Natural killer cell (primary cell): ENCODE data around the gene CA10. TPM values are rescaled to one million over a fixed set of nuclear protein-coding genes. Genes with fewer than 3 reads are reported as not detected.

Experiments used
- ATAC-seq, 3 donors: fragments of 150-1000 bp in 2 of 3; fragments of 200-7000 bp in 1 of 3; cut with Tn5 transposase; 1 replicate in 1 of 3; 2 replicates in 2 of 3; pipeline ENCODE4 v1.10.0; 2021; ENCODE audit warnings: mild to moderate bottlenecking in 2 of 3, moderate library complexity in 2 of 3
- DNase-seq, 2 donors: peaks; one replicate each; pipeline versions ENCODE4 v3.0.0 to v3.0.0-alpha.2; 2013 to 2021; ENCODE audit warnings: mixed read lengths in 1 of 2
- H3K27ac ChIP-seq: one replicate; pipeline ENCODE4 v1.5.1; 2013; ENCODE audit warnings: mild to moderate bottlenecking, low read length
- H3K27me3 ChIP-seq: one replicate; pipeline ENCODE4 v1.6.1; 2013; ENCODE audit warnings: low read length; ENCODE audit not compliant: control insufficient read depth, insufficient read depth
- H3K36me3 ChIP-seq: one replicate; pipeline ENCODE4 v1.6.1; 2013; ENCODE audit warnings: low read length; ENCODE audit not compliant: control insufficient read depth, insufficient read depth
- H3K4me1 ChIP-seq: one replicate; pipeline ENCODE4 v1.6.1; 2013; ENCODE audit warnings: low read length; ENCODE audit not compliant: control insufficient read depth, insufficient read depth
- H3K4me3 ChIP-seq: one replicate; pipeline ENCODE4 v1.5.1; 2013; ENCODE audit warnings: low read length
- H3K9me3 ChIP-seq: one replicate; pipeline ENCODE4 v1.6.1; 2013; ENCODE audit warnings: low read length; ENCODE audit not compliant: control insufficient read depth, insufficient read depth
- H3K27ac Mint-ChIP-seq, 2 donors: one replicate each; pipeline ENCODE4 v1.8.0; 2022; ENCODE audit warnings: mild to moderate bottlenecking in 2 of 2, mixed read lengths in 2 of 2, moderate library complexity in 1 of 2
- H3K27me3 Mint-ChIP-seq, 2 donors: one replicate each; pipeline ENCODE4 v1.8.0; 2022; ENCODE audit warnings: low read depth in 2 of 2, mixed read lengths in 2 of 2
- H3K36me3 Mint-ChIP-seq: one replicate; pipeline ENCODE4 v1.8.0; 2022; ENCODE audit warnings: mixed read lengths
- H3K4me1 Mint-ChIP-seq, 2 donors: one replicate each; pipeline ENCODE4 v1.8.0; 2022; ENCODE audit warnings: mixed read lengths in 2 of 2
- H3K4me3 Mint-ChIP-seq: one replicate; pipeline ENCODE4 v1.8.0; 2022; ENCODE audit warnings: mild to moderate bottlenecking, moderate library complexity, mixed read lengths
- H3K9me3 Mint-ChIP-seq, 2 donors: one replicate each; pipeline ENCODE4 v1.8.0; 2022; ENCODE audit warnings: mixed read lengths in 2 of 2
- CTCF ChIP-seq: fragments of 200-600 bp; IDR thresholded peaks from one replicate; pipeline ENCODE4 v1.8.0; 2022; ENCODE audit warnings: antibody characterized with exemption
- WGBS: methylation state at CpG from one replicate; pipeline ENCODE4 v1.1.7; 2013; ENCODE audit warnings: missing lambda C conversion rate; ENCODE audit not compliant: insufficient coverage; 5-methylcytosine and 5-hydroxymethylcytosine counted together
- intact Hi-C: fragments of 100-400 bp; cut with micrococcal nuclease; formaldehyde crosslinking; loops from one replicate; pipeline ENCODE4 v1.14.2; 2022
- total RNA-seq, 4 donors: library from RNA; stranded (reverse); fragments of 120-200 nt in 1 of 4; gene quantifications; one replicate each; pipeline versions ENCODE4 v1.2.3 to v1.2.4, GENCODE V29; 2013 to 2022

CA10 gene
- total RNA-seq, 3 donors from 2014 or later (not counting 1 experiment from before 2014, with no cell fraction given) = not detected

GRCh38 chr17:51640108-51640622 lies 518.3 kb downstream of the CA10 start:
- DNase-seq = peak in 1 of 2 donors; percentile 41
- Mint-ChIP-seq H3K4me1 (no peaks in the 10 kb centered on the region), H3K36me3 (no peaks in the 10 kb centered on the region), H3K4me3 (no peak overlapping the region), H3K27me3 (peaks cover 9% of the 10 kb centered on the region in 2 donors), H3K9me3 (no peaks in the 10 kb centered on the region), H3K27ac (no peak overlapping the region)
- Histone ChIP-seq H3K27me3 (no peaks in the 10 kb centered on the region), H3K9me3 (no peaks in the 10 kb centered on the region), H3K27ac (no peak overlapping the region), H3K4me1 (no peaks in the 10 kb centered on the region), H3K36me3 (no peaks in the 10 kb centered on the region), H3K4me3 (no peak overlapping the region)
- no peak for TF ChIP-seq CTCF
- ATAC-seq = no peak
- WGBS = 42% methylated on average over 4 of the region's 4 CpGs
- intact Hi-C loops = no loop called here

GRCh38 chr17:51638971-51639370 lies 519.5 kb downstream of the CA10 start:
- intact Hi-C loops = no loop called here
- H3K27me3 Mint-ChIP-seq = peaks cover 1 to 6% of the 10 kb centered on the region in 2 donors
- 85% methylated on average over 6 of the region's 6 CpGs for WGBS
- no peaks in the 10 kb centered on the region for H3K4me1 ChIP-seq
- no peaks in the 10 kb centered on the region for H3K4me1 Mint-ChIP-seq
- DNase-seq = no peak
- no peak overlapping the region for H3K4me3 Mint-ChIP-seq
- H3K27me3 ChIP-seq = no peaks in the 10 kb centered on the region
- H3K27ac ChIP-seq = no peak overlapping the region
- no peaks in the 10 kb centered on the region for H3K36me3 ChIP-seq
- no peak for TF ChIP-seq CTCF
- no peak overlapping the region for H3K27ac Mint-ChIP-seq
- H3K4me3 ChIP-seq = no peak overlapping the region
- no peaks in the 10 kb centered on the region for H3K36me3 Mint-ChIP-seq
- H3K9me3 Mint-ChIP-seq = no peaks in the 10 kb centered on the region
- no peaks in the 10 kb centered on the region for H3K9me3 ChIP-seq
- ATAC-seq = no peak

GRCh38 chr17:51636291-51636690 lies 522.2 kb downstream of the CA10 start:
- H3K27me3 Mint-ChIP-seq = peaks cover 0 to 12% of the 10 kb centered on the region in 2 donors
- Histone ChIP-seq H3K4me1 (no peaks in the 10 kb centered on the region), H3K36me3 (no peaks in the 10 kb centered on the region), H3K27me3 (no peaks in the 10 kb centered on the region), H3K27ac (no peak overlapping the region), H3K4me3 (no peak overlapping the region), H3K9me3 (no peaks in the 10 kb centered on the region)
- intact Hi-C loops = no loop called here
- DNase-seq (no peak), ATAC-seq (no peak)
- H3K4me3 Mint-ChIP-seq = no peak overlapping the region
- peaks cover 0 to 4% of the 10 kb centered on the region in 2 donors for H3K9me3 Mint-ChIP-seq
- H3K4me1 Mint-ChIP-seq = no peaks in the 10 kb centered on the region
- H3K36me3 Mint-ChIP-seq = no peaks in the 10 kb centered on the region
- no peak overlapping the region for H3K27ac Mint-ChIP-seq
- WGBS = 82% methylated on average over 5 of the region's 5 CpGs
- TF ChIP-seq CTCF = no peak

GRCh38 chr17:51630101-51630671 lies 528.3 kb downstream of the CA10 start:
- no peak overlapping the region for H3K27ac Mint-ChIP-seq
- H3K4me3 Mint-ChIP-seq = no peak overlapping the region
- TF ChIP-seq CTCF = no peak
- peaks cover 0 to 6% of the 10 kb centered on the region in 2 donors for H3K9me3 Mint-ChIP-seq
- no peaks in the 10 kb centered on the region for H3K27me3 ChIP-seq
- H3K9me3 ChIP-seq = no peaks in the 10 kb centered on the region
- no peaks in the 10 kb centered on the region for H3K4me1 ChIP-seq
- no peak overlapping the region for H3K4me3 ChIP-seq
- WGBS = 51% methylated on average over 5 of the region's 5 CpGs
- no peaks in the 10 kb centered on the region for H3K36me3 ChIP-seq
- H3K27me3 Mint-ChIP-seq = peaks cover 0 to 11% of the 10 kb centered on the region in 2 donors
- no peaks in the 10 kb centered on the region for H3K36me3 Mint-ChIP-seq
- no peak overlapping the region for H3K27ac ChIP-seq
- intact Hi-C loops = no loop called here
- ATAC-seq (no peak), DNase-seq (no peak)
- no peaks in the 10 kb centered on the region for H3K4me1 Mint-ChIP-seq
